K562 (cell line): ENCODE data around the gene RINL. TPM values are rescaled to one million over a fixed set of nuclear protein-coding genes. Genes with fewer than 3 reads are reported as not detected.

ENCODE experiments used
- ATAC-seq: fragments of 200-7000 bp; cut with Tn5 transposase; 3 replicates; pipeline ENCODE4 v1.9.1; 2020; ENCODE audit warnings: moderate library complexity
- BruUV-seq: library from RNA; stranded (reverse); fragments of 400-500 nt; replicated peaks from 2 replicates; lab custom pipeline; 2021; lab: Mats Ljungman, UMichigan
- CTCF ChIA-PET: fragments of 300-600 bp; formaldehyde crosslinking; extraction: SDS; loops from one replicate; lab custom pipeline; 2021; ENCODE audit warnings: low intra/inter-chr PET ratio; lab: Yijun Ruan, JAX
- POLR2A ChIA-PET: fragments of 300-600, 350-650 bp; sonication (Branson Sonifier 250); formaldehyde crosslinking; extraction: SDS; loops from one replicate; lab custom pipeline; 2021; ENCODE audit warnings: antibody characterized with exemption, inconsistent platforms; lab: Yijun Ruan, JAX
- DNase-seq, 4 experiments: peaks; one replicate each; pipeline versions ENCODE4 v3.0.0 to v3.0.0-alpha.2; 2011 to 2018; ENCODE audit warnings: low spot score in 3 of 4, mixed read lengths in 3 of 4; ENCODE audit errors: extremely low read depth in 1 of 4
- FAIRE-seq: peaks from 2 replicates; lab custom pipeline; 2011; peaks lifted over from hg19 to GRCh38; lab: Jason Lieb, UNC
- H2AFZ ChIP-seq: 2 replicates; pipeline ENCODE4 v1.6.0; 2011; ENCODE audit warnings: low read depth, low read length, control low read depth, inconsistent platforms
- H3K27ac ChIP-seq: fragments of 200-600 bp; 3 replicates; pipeline ENCODE4 v1.8.0; 2011; ENCODE audit warnings: low read depth, mild to moderate bottlenecking, control low read depth, inconsistent platforms, low read length, moderate library complexity, mixed read lengths; ENCODE audit errors: extremely low read depth
- H3K27me3 ChIP-seq, 2 experiments: fragments of 300-600 bp in 1 of 2; 2 replicates in 1 of 2; 3 replicates in 1 of 2; pipeline versions ENCODE4 v1.6.0 to v1.8.0; 2011; ENCODE audit warnings: inconsistent platforms in 2 of 2, low read length in 2 of 2, mild to moderate bottlenecking in 1 of 2, mixed read lengths in 1 of 2, moderate library complexity in 1 of 2; ENCODE audit not compliant: control insufficient read depth in 2 of 2, insufficient read depth in 2 of 2
- H3K36me3 ChIP-seq: fragments of 300-600 bp; 3 replicates; pipeline ENCODE4 v1.8.0; 2011; ENCODE audit warnings: mild to moderate bottlenecking, low read length, inconsistent platforms; ENCODE audit not compliant: control insufficient read depth, insufficient read depth
- H3K4me1 ChIP-seq, 2 experiments: fragments of 200-600 bp in 1 of 2; replicated peaks in 1 of 2; 2 replicates in 1 of 2; 3 replicates in 1 of 2; pipeline versions ENCODE4 v1.5.1 to v1.8.0; 2011; ENCODE audit warnings: inconsistent platforms in 2 of 2, low read length in 2 of 2, mild to moderate bottlenecking in 1 of 2, mixed read lengths in 1 of 2, moderate library complexity in 1 of 2; ENCODE audit not compliant: control insufficient read depth in 2 of 2, insufficient read depth in 2 of 2
- H3K4me2 ChIP-seq: 2 replicates; pipeline ENCODE4 v1.6.1; 2011; ENCODE audit warnings: low read length, control low read depth, inconsistent platforms, mixed read lengths; ENCODE audit not compliant: insufficient read depth
- H3K4me3 ChIP-seq: fragments of 200-600 bp; sonication (generic), shearing (Covaris generic); 2 replicates; pipeline ENCODE4 v1.5.1; 2016; ENCODE audit warnings: control low read depth, inconsistent platforms
- H3K79me2 ChIP-seq: fragments of 200-600 bp; 3 replicates; pipeline ENCODE4 v1.8.0; 2011; ENCODE audit warnings: low read length, inconsistent platforms; ENCODE audit not compliant: control insufficient read depth, insufficient read depth
- H3K9ac ChIP-seq, 2 experiments: 2 replicates each; pipeline versions ENCODE4 v1.6.0 to v1.6.1; 2011; ENCODE audit warnings: low read depth in 2 of 2, low read length in 2 of 2, control low read depth in 1 of 2, inconsistent platforms in 1 of 2, mild to moderate bottlenecking in 1 of 2, mixed read lengths in 1 of 2; ENCODE audit not compliant: insufficient read depth in 1 of 2
- H3K9me1 ChIP-seq: one replicate; pipeline ENCODE4 v1.6.0; 2011; ENCODE audit warnings: inconsistent platforms, mild to moderate bottlenecking, low read length, moderate library complexity; ENCODE audit not compliant: control insufficient read depth, insufficient read depth
- H3K9me3 ChIP-seq: replicated peaks from 2 replicates; pipeline ENCODE4 v1.5.1; 2011; ENCODE audit warnings: low read depth, low read length, inconsistent platforms; ENCODE audit not compliant: control insufficient read depth, insufficient read depth
- H4K20me1 ChIP-seq: replicated peaks from 2 replicates; pipeline ENCODE4 v1.6.1; 2011; ENCODE audit warnings: low read length, inconsistent platforms, mixed read lengths; ENCODE audit not compliant: control insufficient read depth, insufficient read depth
- CBX1 ChIP-seq: sonication (generic); IDR thresholded peaks from 2 replicates; pipeline ENCODE4 v1.6.1; 2016; ENCODE audit warnings: antibody characterized with exemption, low read depth, mild to moderate bottlenecking
- CHD1 ChIP-seq: fragments of 200-600 bp; sonication (generic); IDR thresholded peaks from one replicate; pipeline ENCODE4 v1.6.1; 2012; ENCODE audit warnings: mild to moderate bottlenecking, moderate library complexity, low read length, inconsistent platforms
- CREM ChIP-seq: IDR thresholded peaks from 2 replicates; pipeline ENCODE4 v1.6.1; 2014; ENCODE audit warnings: antibody characterized with exemption, low read depth
- ELK1 ChIP-seq: sonication (generic); formaldehyde crosslinking; IDR thresholded peaks from 2 replicates; pipeline ENCODE4 v1.8.1; 2022; ENCODE audit warnings: missing genetic modification reagents
- HNRNPH1 ChIP-seq: fragments of 200-400 bp; formaldehyde crosslinking; optimal IDR thresholded peaks from 2 replicates; pipeline ENCODE3; 2017; ENCODE audit warnings: low read depth, mild to moderate bottlenecking, low read length, moderate library complexity
- KDM5B ChIP-seq: fragments of 200-600 bp; sonication (generic); IDR thresholded peaks from 2 replicates; pipeline ENCODE4 v1.6.1; 2012; ENCODE audit warnings: low read depth, mild to moderate bottlenecking, moderate library complexity, low read length, control low read depth, inconsistent platforms; ENCODE audit not compliant: insufficient replicate concordance
- LARP7 ChIP-seq: fragments of 450-650 bp; IDR thresholded peaks from 2 replicates; pipeline ENCODE4 v1.6.1; 2016
- NCOA1 ChIP-seq: fragments of 450-650 bp; IDR thresholded peaks from 2 replicates; pipeline ENCODE4 v1.6.1; 2016; ENCODE audit warnings: low read depth
- PHB2 ChIP-seq: fragments of 450-650 bp; IDR thresholded peaks from 2 replicates; pipeline ENCODE4 v1.6.1; 2017; ENCODE audit warnings: low read depth
- SRF ChIP-seq, 2 experiments: fragments of 250-450, 450-650 bp in 1 of 2; sonication (Bioruptor Pico) in 1 of 2; sonication (generic) in 1 of 2; formaldehyde crosslinking; IDR thresholded peaks; 2 replicates each; pipeline versions ENCODE4 v1.5.0 to v1.5.1; 2020 to 2022; ENCODE audit warnings: mild to moderate bottlenecking in 1 of 2, missing genetic modification reagents in 1 of 2
- ZNF347 ChIP-seq: fragments of 450-650 bp; formaldehyde crosslinking; IDR thresholded peaks from 2 replicates; pipeline ENCODE4 v1.4.0; 2020; ENCODE audit warnings: low read depth, mild to moderate bottlenecking, moderate library complexity
- ZNF507 ChIP-seq: conservative IDR thresholded peaks from 2 replicates; pipeline ENCODE4 v1.6.1; 2017; ENCODE audit warnings: missing genetic modification characterization, missing compliant biosample characterization
- ZNF766 ChIP-seq: fragments of 200-800 bp; sonication (Bioruptor generic); conservative IDR thresholded peaks from 2 replicates; pipeline ENCODE4 v1.6.1; 2016; ENCODE audit warnings: missing genetic modification characterization, missing compliant biosample characterization
- ZSCAN32 ChIP-seq: fragments of 450-650 bp; formaldehyde crosslinking; IDR thresholded peaks from 2 replicates; pipeline ENCODE4 v1.4.0; 2020; ENCODE audit warnings: mild to moderate bottlenecking, moderate library complexity
- WGBS: fragments of 100-300 bp; shearing (Covaris generic); methylation state at CpG from one replicate; pipeline ENCODE4 v1.1.6; 2016; ENCODE audit warnings: low coverage, mixed read lengths; ENCODE audit not compliant: insufficient coverage; ENCODE audit errors: missing lambda C conversion rate; 5-methylcytosine and 5-hydroxymethylcytosine counted together
- in situ Hi-C: fragments of 300-500 bp; cut with MboI; formaldehyde crosslinking; loops from 4 replicates; pipeline ENCODE4 v1.15.0; 2018; ENCODE audit warnings: inconsistent platforms, mixed read lengths
- intact Hi-C: fragments of 100-400 bp; cut with micrococcal nuclease; formaldehyde crosslinking; loops from 2 replicates; pipeline ENCODE4 v1.14.2; 2022
- polyA plus RNA-seq, 8 experiments: library from polyadenylated mRNA; depleted of rRNA in 4 of 8; stranded (reverse) in 5 of 8; unstranded in 3 of 8; fragments of >200 nt; fragmentation: Nextera tagmentation in 2 of 8; fragmentation: Illumina TruSeq in 1 of 8; extraction: Ambion mirVana in 2 of 8; extraction: Trizol in 1 of 8; gene quantifications; 2 replicates each; pipeline versions ENCODE4 v1.2.1 to v1.2.3, GENCODE V29; 2011 to 2014; ENCODE audit warnings: inconsistent platforms in 1 of 8, missing spikeins in 1 of 8
- total RNA-seq, 7 experiments: library from RNA; depleted of rRNA in 6 of 7; stranded (reverse); fragments of >200 nt in 6 of 7; fragmentation: Illumina TruSeq in 2 of 7; extraction: Trizol in 2 of 7; gene quantifications; 2 replicates each; pipeline versions ENCODE4 v1.2.1 to v1.2.3, GENCODE V29; 2011 to 2021; ENCODE audit warnings: low replicate concordance in 1 of 7
- TF ChIP-seq, protein P1 (sequence below): sonication (generic); formaldehyde crosslinking; IDR thresholded peaks from 2 replicates; pipeline ENCODE4 v1.8.0; 2022; ENCODE audit warnings: mild to moderate bottlenecking, missing genetic modification reagents
- TF ChIP-seq, protein P2 (sequence below), 2 experiments: fragments of 150-350 bp in 1 of 2; IDR thresholded peaks; 2 replicates each; pipeline ENCODE4 v1.6.1; 2012 to 2016; ENCODE audit warnings: low read depth in 2 of 2, low read length in 2 of 2, mild to moderate bottlenecking in 1 of 2, moderate library complexity in 1 of 2
- TF ChIP-seq, protein P3 (sequence below): IDR thresholded peaks from 3 replicates; pipeline ENCODE4 v1.6.1; 2011; ENCODE audit warnings: borderline replicate concordance, mild to moderate bottlenecking; ENCODE audit not compliant: insufficient read length, insufficient read depth

RINL gene
- total and polyA plus RNA-seq, 9 of the 15 experiments (the other 6 are each of a cell fraction or from before 2014, with no cell fraction given): 0.82 to 10.9 (median 4.9) TPM

- Histone ChIP-seq H4K20me1 (no peaks in the 10 kb centered on the region), H3K4me2 (no peak overlapping the region), H3K9me1 (no peaks in the 10 kb centered on the region), H3K4me1 (peaks cover 11 to 34% of the 10 kb centered on the region in 2 experiments), H3K79me2 (peaks cover 12% of the 10 kb centered on the region; the same call in 2 of the 3 replicates), H3K9me3 (no peaks in the 10 kb centered on the region), H3K4me3 (no peak overlapping the region), H3K27ac (no peak overlapping the region), H2AFZ (no peak overlapping the region), H3K27me3 (no peaks in the 10 kb centered on the region), H3K9ac (peak overlapping the region in 1 of 2 experiments; percentile 61; a peak in 1 of 4 replicates), H3K36me3 (0 out of 3 replicates have a peak, but pooled peaks cover 4% of the 10 kb centered on the region)
- intact Hi-C loops: no loop called here
- BruUV-seq: no TSS peak
- no peak for TF ChIP-seq ZNF507 (tag)
- TF ChIP-seq ELK1 (CRISPR knock-in tag): no peak
- no peak for TF ChIP-seq ZSCAN32 (CRISPR knock-in tag)
- no peak for TF ChIP-seq ZNF347 (CRISPR knock-in tag)
- no peak for TF ChIP-seq HNRNPH1
- no peak for TF ChIP-seq CBX1
- no peak for TF ChIP-seq LARP7
- no peak for TF ChIP-seq PHB2
- TF ChIP-seq, protein P1, sequence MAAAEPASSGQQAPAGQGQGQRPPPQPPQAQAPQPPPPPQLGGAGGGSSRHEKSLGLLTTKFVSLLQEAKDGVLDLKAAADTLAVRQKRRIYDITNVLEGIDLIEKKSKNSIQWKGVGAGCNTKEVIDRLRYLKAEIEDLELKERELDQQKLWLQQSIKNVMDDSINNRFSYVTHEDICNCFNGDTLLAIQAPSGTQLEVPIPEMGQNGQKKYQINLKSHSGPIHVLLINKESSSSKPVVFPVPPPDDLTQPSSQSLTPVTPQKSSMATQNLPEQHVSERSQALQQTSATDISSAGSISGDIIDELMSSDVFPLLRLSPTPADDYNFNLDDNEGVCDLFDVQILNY (CRISPR knock-in tag): no peak
- TF ChIP-seq, protein P2, sequence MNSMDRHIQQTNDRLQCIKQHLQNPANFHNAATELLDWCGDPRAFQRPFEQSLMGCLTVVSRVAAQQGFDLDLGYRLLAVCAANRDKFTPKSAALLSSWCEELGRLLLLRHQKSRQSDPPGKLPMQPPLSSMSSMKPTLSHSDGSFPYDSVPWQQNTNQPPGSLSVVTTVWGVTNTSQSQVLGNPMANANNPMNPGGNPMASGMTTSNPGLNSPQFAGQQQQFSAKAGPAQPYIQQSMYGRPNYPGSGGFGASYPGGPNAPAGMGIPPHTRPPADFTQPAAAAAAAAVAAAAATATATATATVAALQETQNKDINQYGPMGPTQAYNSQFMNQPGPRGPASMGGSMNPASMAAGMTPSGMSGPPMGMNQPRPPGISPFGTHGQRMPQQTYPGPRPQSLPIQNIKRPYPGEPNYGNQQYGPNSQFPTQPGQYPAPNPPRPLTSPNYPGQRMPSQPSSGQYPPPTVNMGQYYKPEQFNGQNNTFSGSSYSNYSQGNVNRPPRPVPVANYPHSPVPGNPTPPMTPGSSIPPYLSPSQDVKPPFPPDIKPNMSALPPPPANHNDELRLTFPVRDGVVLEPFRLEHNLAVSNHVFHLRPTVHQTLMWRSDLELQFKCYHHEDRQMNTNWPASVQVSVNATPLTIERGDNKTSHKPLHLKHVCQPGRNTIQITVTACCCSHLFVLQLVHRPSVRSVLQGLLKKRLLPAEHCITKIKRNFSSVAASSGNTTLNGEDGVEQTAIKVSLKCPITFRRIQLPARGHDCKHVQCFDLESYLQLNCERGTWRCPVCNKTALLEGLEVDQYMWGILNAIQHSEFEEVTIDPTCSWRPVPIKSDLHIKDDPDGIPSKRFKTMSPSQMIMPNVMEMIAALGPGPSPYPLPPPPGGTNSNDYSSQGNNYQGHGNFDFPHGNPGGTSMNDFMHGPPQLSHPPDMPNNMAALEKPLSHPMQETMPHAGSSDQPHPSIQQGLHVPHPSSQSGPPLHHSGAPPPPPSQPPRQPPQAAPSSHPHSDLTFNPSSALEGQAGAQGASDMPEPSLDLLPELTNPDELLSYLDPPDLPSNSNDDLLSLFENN (IDR thresholded peaks at IDR 0.05; ENCODE audit: low read depth in 2 of 2, low read length in 2 of 2): no peak
- no peak for TF ChIP-seq NCOA1
- TF ChIP-seq CHD1: no peak
- TF ChIP-seq SRF (CRISPR knock-in tag; IDR thresholded peaks at IDR 0.05): no peak
- TF ChIP-seq KDM5B: no peak
- no peak for TF ChIP-seq CREM
- TF ChIP-seq ZNF766 (CRISPR knock-in tag): no peak
- TF ChIP-seq, protein P3, sequence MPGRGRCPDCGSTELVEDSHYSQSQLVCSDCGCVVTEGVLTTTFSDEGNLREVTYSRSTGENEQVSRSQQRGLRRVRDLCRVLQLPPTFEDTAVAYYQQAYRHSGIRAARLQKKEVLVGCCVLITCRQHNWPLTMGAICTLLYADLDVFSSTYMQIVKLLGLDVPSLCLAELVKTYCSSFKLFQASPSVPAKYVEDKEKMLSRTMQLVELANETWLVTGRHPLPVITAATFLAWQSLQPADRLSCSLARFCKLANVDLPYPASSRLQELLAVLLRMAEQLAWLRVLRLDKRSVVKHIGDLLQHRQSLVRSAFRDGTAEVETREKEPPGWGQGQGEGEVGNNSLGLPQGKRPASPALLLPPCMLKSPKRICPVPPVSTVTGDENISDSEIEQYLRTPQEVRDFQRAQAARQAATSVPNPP: no peak
- ATAC-seq (no peak), DNase-seq (no peak), FAIRE-seq (no peak)
- CTCF ChIA-PET: no interaction called here
- in situ Hi-C loops: no loop called here
- WGBS: 59% methylated on average over 3 of the region's 9 CpGs
- POLR2A ChIA-PET: no interaction called here
These were observed 16.9 kb upstream of the RINL start for GRCh38 chr19:38894968-38895367.
